Activated T-helper 1 cell treated with anti-CD3 and anti-CD28 coated beads, Interleukin-2, amount 50 U/mL, for 16 hours (primary cell): ENCODE data around the gene RAP1GAP.
"Not testable (repeated sequence)": the region's sequence is repeated elsewhere in the genome, so short reads cannot be mapped to it uniquely, and the experiment has no call there.

Experiments used
- DNase-seq, 2 donors: peaks; one replicate each; pipeline ENCODE4 v3.0.0-alpha.2; 2020; ENCODE audit warnings: low read depth in 1 of 2, low spot score in 1 of 2

The RAP1GAP gene

GRCh38 chr1:21680381-21680780 is 11.2 kb upstream of the RAP1GAP start:
- DNase-seq, result no peak

- no peak for DNase-seq
Observed at GRCh38 chr1:21677168-21677567, 8.0 kb upstream of the RAP1GAP start.

- no peak for DNase-seq
Observed at GRCh38 chr1:21674957-21675356, 5.8 kb upstream of the RAP1GAP start.

GRCh38 chr1:21673853-21674252 is 4.7 kb upstream of the RAP1GAP start:
- DNase-seq, result not testable (repeated sequence)

- no peak for DNase-seq
Observed at GRCh38 chr1:21673277-21673780, 4.2 kb upstream of the RAP1GAP start.

- DNase-seq, result no peak
Observed at GRCh38 chr1:21672478-21673276, 3.5 kb upstream of the RAP1GAP start.

- no peak for DNase-seq
Observed at GRCh38 chr1:21671915-21672314, 2.8 kb upstream of the RAP1GAP start.

- no peak for DNase-seq
Observed at GRCh38 chr1:21670956-21671902, 2.1 kb upstream of the RAP1GAP start.

GRCh38 chr1:21670059-21670881 is 1.1 kb upstream of the RAP1GAP start:
- no peak for DNase-seq

- no peak for DNase-seq
Observed at GRCh38 chr1:21668951-21669257, 253 bp downstream of the RAP1GAP start.

- no peak for DNase-seq
Observed at GRCh38 chr1:21668232-21668950, 766 bp downstream of the RAP1GAP start.

- DNase-seq, result no peak
Observed at GRCh38 chr1:21667348-21668231, 1.6 kb downstream of the RAP1GAP start.

- DNase-seq, result no peak
Observed at GRCh38 chr1:21666576-21667320, 2.4 kb downstream of the RAP1GAP start.

- no peak for DNase-seq
Observed at GRCh38 chr1:21665711-21666575, 3.2 kb downstream of the RAP1GAP start.

GRCh38 chr1:21664806-21665588 is 4.2 kb downstream of the RAP1GAP start:
- no peak for DNase-seq

GRCh38 chr1:21663951-21664805 is 5.0 kb downstream of the RAP1GAP start:
- DNase-seq, result no peak
